Measurements from ENCODE around the gene GATB.

GATB gene

GRCh38 chr4:151694961-151695720 is 65.7 kb downstream of the GATB start:
- no peak for FAIRE-seq

DNA sequence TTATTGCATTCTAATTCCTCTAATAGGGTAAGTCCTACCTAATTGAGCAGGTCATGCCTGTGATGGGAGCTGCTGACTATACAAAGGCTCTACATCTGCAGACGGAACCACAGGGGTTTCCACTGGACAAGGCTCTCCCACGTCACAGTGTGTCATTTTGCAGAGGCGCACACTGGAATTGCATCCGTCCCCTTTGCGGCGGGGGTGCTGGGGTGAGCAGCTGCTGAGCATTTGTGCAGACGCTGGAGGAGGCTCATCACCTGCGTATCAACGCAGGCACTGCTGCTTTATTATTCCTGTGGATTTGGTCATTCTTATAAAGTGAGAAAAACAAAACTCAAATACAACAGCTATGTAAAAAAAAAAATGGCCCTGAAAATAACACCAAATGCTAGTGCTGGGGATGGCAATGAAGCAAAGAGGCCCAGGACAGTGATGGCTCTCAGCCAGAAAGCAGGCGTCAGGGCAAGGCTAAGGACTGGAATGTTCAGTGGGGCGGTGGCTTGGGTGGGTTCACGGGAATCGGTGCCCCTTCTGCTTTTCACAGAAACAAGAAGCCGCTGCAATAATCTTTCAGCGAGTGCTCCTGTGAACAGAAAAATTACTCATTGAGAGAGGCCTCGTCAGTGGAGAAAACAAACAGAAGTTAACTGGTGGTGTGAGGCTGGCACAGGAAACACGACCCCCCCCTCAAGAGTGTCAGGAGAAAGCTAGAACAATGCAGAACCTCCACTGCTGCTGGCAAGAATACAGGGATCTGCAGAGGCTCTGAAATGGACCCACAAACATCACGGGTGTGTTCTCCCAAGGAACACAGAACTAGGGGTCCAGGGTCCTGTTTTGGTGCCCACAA is 67.8 kb downstream of the GATB start:
- FAIRE-seq, result no peak

- FAIRE-seq, result no peak
Measured at GRCh38 chr4:151692443-151692782, 68.4 kb downstream of the GATB start.

DNA sequence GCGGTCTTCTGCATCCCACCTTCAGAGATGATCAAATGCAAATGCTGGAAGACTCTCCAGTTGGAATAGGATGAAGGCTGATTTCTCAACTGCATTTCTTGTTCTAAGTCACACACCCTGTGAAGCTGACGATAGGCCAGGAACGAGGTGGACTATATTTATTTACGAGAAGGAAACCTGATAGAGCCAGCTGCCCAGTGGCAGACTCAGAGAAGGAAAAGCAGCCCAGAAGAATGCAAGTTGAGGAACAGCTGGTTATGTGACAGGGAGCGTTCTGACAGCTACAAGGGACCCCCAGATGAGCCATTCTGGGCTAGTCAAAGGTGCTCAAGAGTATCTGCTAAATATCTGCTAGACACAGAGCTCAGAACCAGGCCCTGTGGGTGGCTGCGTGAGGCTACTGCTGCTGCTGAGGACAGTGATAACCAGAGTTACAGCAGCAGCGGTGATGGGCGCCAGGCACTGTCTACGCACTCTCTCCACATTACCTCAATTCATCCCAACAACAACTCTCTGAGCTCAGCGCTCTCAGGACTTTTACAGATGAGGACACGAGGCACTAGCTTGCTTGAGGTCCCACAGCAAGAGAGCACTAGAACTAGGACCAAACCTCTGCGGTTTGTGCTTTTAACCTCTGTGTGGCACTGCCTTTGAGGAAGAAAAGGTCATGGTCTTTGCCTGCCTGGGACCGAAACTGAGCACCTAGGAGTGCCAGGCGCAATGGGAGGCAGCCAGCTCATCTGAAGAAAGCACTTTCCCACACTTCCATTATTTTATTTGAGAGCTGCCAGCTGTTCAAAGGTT is 69.0 kb downstream of the GATB start:
- FAIRE-seq, result no peak

GRCh38 chr4:151690876-151691275 is 69.9 kb downstream of the GATB start:
- no peak for FAIRE-seq

DNA sequence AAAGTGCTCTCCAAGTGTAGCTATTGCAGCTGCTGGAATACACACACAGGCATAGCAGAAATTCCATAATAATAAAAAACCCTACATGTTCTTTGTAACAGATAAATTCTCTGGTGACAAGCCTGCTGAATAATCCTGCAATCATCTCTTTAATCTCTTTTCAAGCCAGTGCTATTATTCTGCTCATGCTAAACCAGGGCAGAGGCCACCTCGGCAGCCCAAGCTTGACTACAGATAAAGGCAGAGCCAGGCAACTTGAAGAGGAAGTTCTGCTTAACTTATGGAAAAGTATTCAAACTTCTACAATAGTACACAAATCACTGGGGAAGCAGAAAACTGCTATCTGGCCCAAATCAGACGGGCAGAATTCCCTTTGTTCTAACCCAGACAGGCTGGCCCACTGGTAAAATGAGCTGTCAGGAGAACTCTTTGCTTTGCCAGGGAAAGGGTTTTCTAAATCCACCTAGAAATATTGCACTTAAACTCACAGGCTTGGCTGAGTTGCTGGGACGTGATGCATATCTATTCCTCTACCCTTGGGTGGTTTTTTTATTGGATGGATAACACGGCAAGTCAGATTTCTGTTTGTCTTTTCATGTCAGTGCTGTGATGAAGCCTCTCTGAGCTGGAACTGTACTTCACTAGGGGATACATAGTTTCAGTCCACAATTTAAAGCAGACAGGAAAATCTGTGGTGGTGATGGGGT is 70.5 kb downstream of the GATB start:
- no peak for FAIRE-seq

- FAIRE-seq, result no peak
Measured at GRCh38 chr4:151689211-151689991, 71.4 kb downstream of the GATB start.

- no peak for FAIRE-seq
Measured at GRCh38 chr4:151688785-151689043, 72.1 kb downstream of the GATB start.

- FAIRE-seq, result no peak
Measured at GRCh38 chr4:151688003-151688784, 72.6 kb downstream of the GATB start.

DNA sequence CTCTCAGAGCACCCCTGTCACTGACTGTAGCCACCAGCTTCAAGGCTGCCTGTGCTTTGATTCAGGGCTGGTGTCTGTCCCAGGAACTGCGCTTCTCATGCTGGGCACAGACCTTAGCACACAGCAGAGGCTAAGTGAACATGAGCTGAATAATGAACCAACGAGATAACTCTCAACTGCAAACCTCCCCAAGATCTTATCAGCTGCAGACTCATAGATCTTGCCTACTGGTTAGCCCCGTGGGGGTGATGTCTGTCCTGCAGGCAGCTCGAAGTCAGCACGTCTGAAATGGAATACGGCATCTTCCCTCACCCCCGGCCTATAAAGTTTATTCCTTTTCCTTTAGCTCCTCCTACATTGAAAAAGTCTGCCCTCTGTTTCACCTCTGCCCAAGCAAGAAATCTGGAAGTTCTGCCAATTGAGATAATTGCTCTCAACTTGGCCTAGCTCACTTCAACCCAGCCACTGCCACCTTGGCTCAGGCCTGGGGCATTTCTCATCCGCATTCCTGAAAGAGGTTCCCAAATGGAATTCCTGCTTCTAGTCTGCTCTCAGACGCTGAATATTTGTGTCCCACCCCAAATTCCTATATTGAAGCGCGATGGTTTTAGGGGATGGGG is 73.7 kb downstream of the GATB start:
- FAIRE-seq, result no peak

DNA sequence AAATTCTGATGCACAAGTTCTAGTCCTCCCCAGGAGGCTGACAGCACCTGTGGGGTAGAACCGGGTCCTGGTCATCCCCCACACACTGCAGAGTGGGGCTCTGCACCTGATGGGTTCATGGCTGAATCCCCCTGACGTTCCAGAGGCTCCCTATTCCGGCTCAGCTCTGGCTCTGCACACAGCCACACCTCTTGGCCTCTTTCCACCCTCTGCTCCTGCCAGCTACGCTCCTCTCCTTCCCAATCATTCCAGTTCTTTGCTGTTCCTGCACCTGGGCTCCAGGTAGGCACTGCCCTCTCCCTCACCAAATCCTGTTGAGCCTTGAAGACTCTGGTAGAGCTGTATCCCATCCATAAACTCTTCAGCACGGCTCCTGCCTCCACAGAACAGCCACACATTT is 75.5 kb downstream of the GATB start:
- no peak for FAIRE-seq

DNA sequence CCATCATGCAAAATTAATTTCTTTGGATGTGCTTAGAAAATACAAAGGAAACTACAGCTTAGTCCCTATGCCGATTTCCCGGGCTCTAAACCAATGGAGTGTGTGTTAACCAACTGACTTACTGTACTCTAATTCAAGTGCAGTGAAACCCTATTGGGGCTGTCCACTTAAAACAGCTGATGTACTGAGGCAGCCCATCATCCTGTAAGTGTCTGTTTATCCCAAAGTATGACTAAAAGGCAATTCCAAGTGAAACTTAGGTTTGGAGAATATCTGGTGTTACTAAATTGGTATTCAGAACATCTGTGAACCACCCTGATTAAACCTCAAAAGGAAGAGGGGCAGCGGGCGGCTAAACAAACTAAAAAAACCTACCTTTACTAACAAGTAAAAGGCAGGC is 79.7 kb downstream of the GATB start:
- FAIRE-seq, result no peak

GRCh38 chr4:151679231-151679630 is 81.6 kb downstream of the GATB start:
- no peak for FAIRE-seq

GRCh38 chr4:151678048-151678872 is 82.5 kb downstream of the GATB start:
- no peak for FAIRE-seq

- no peak for FAIRE-seq
Measured at GRCh38 chr4:151677193-151677592, 83.6 kb downstream of the GATB start.

- FAIRE-seq, result no peak
Measured at GRCh38 chr4:151676301-151676700, 84.5 kb downstream of the GATB start.

GRCh38 chr4:151675411-151675971 is 85.3 kb downstream of the GATB start:
- FAIRE-seq, result no peak

GRCh38 chr4:151674804-151675391 is 85.9 kb downstream of the GATB start:
- no peak for FAIRE-seq

GRCh38 chr4:151673908-151674520 is 86.8 kb downstream of the GATB start:
- no peak for FAIRE-seq

All from A204.1 (cell line).